ENCODE measurements around the gene NPNT. TPM values are rescaled to one million over a fixed set of nuclear protein-coding genes. Genes with fewer than 3 reads are reported as not detected.

The NPNT gene
- total RNA-seq, 1 donor = not detected

GRCh38 chr4:105911426-105911825 lies 16.2 kb downstream of the NPNT start:
- no peak for DNase-seq (ENCODE audit: low read depth in 2 of 3, low spot score in 2 of 3)

- DNase-seq (ENCODE audit: low read depth in 2 of 3, low spot score in 2 of 3) = no peak
Measured at GRCh38 chr4:105912633-105913032, 17.4 kb downstream of the NPNT start.

- no peak for DNase-seq (ENCODE audit: low read depth in 2 of 3, low spot score in 2 of 3)
Measured at GRCh38 chr4:105917171-105917685, 22.0 kb downstream of the NPNT start.

GRCh38 chr4:105921301-105921700 lies 26.0 kb downstream of the NPNT start:
- no peak for DNase-seq (ENCODE audit: low read depth in 2 of 3, low spot score in 2 of 3)

GRCh38 chr4:105923497-105924238 lies 28.4 kb downstream of the NPNT start:
- DNase-seq (ENCODE audit: low read depth in 2 of 3, low spot score in 2 of 3) = no peak

GRCh38 chr4:105924341-105924740 lies 29.1 kb downstream of the NPNT start:
- no peak for DNase-seq (ENCODE audit: low read depth in 2 of 3, low spot score in 2 of 3)

- DNase-seq (ENCODE audit: low read depth in 2 of 3, low spot score in 2 of 3) = no peak
Measured at GRCh38 chr4:105930698-105931097, 35.4 kb downstream of the NPNT start.

GRCh38 chr4:105933083-105933482 lies 37.8 kb downstream of the NPNT start:
- no peak for DNase-seq (ENCODE audit: low read depth in 2 of 3, low spot score in 2 of 3)

GRCh38 chr4:105934386-105934785 lies 39.1 kb downstream of the NPNT start:
- DNase-seq (ENCODE audit: low read depth in 2 of 3, low spot score in 2 of 3) = no peak

GRCh38 chr4:105936901-105937300 lies 41.6 kb downstream of the NPNT start:
- DNase-seq (ENCODE audit: low read depth in 2 of 3, low spot score in 2 of 3) = no peak

GRCh38 chr4:105937759-105938158 lies 42.5 kb downstream of the NPNT start:
- no peak for DNase-seq (ENCODE audit: low read depth in 2 of 3, low spot score in 2 of 3)

- no peak for DNase-seq (ENCODE audit: low read depth in 2 of 3, low spot score in 2 of 3)
Measured at GRCh38 chr4:105943234-105943633, 48.0 kb downstream of the NPNT start.

GRCh38 chr4:105944540-105944939 lies 49.3 kb downstream of the NPNT start:
- no peak for DNase-seq (ENCODE audit: low read depth in 2 of 3, low spot score in 2 of 3)

GRCh38 chr4:105946771-105947170 lies 51.5 kb downstream of the NPNT start:
- no peak for DNase-seq (ENCODE audit: low read depth in 2 of 3, low spot score in 2 of 3)

- DNase-seq (ENCODE audit: low read depth in 2 of 3, low spot score in 2 of 3) = no peak
Measured at GRCh38 chr4:105950701-105951100, 55.4 kb downstream of the NPNT start.

- no peak for DNase-seq (ENCODE audit: low read depth in 2 of 3, low spot score in 2 of 3)
Measured at GRCh38 chr4:105951198-105951597, 55.9 kb downstream of the NPNT start.

- DNase-seq (ENCODE audit: low read depth in 2 of 3, low spot score in 2 of 3) = no peak
Measured at GRCh38 chr4:105952591-105952990, 57.3 kb downstream of the NPNT start.

- DNase-seq (ENCODE audit: low read depth in 2 of 3, low spot score in 2 of 3) = no peak
Measured at GRCh38 chr4:105956569-105956968, 61.3 kb downstream of the NPNT start.

GRCh38 chr4:105957680-105958079 lies 62.4 kb downstream of the NPNT start:
- DNase-seq (ENCODE audit: low read depth in 2 of 3, low spot score in 2 of 3) = no peak

- no peak for DNase-seq (ENCODE audit: low read depth in 2 of 3, low spot score in 2 of 3)
Measured at GRCh38 chr4:105963461-105964400, 68.5 kb downstream of the NPNT start.

- DNase-seq (ENCODE audit: low read depth in 2 of 3, low spot score in 2 of 3) = no peak
Measured at GRCh38 chr4:105965183-105965800, 70.0 kb downstream of the NPNT start.

Measured in hematopoietic multipotent progenitor cell (in vitro differentiated cells).